GM10266 (cell line): ENCODE measurements around the gene CLEC5A.

Experiments
- DNase-seq: peaks from one replicate; pipeline ENCODE4 v3.0.0; 2012; ENCODE audit errors: extremely low spot score
- CTCF ChIP-seq: IDR thresholded peaks from 2 replicates; pipeline ENCODE4 v1.5.1; 2012; ENCODE audit warnings: mild to moderate bottlenecking, low read depth; ENCODE audit not compliant: control insufficient read depth, insufficient read depth; ENCODE audit errors: missing control alignments

Gene CLEC5A

GRCh38 chr7:141945356-141945755, 1.4 kb downstream of the CLEC5A start:
- no peak for DNase-seq
- no peak for TF ChIP-seq CTCF

DNA sequence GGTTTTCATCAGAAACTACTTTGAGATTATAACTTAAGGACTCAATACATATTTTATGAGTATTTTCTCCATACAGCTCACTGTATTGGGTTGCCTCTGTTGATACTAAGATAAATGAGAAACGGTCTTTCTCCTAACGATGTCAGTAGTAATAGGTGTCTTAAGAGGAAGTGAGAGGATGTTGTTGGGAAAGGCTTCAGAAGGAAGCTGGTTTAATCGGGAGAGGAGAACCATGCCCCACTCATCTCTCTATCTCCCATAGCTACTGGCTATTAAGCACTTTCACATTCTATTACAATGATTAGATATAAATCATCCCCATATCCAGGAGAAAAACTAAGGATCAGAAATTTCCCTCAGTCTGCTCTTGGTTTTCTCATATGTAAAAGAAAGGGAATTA, 2.0 kb downstream of the CLEC5A start:
- no peak for TF ChIP-seq CTCF
- no peak for DNase-seq

DNA sequence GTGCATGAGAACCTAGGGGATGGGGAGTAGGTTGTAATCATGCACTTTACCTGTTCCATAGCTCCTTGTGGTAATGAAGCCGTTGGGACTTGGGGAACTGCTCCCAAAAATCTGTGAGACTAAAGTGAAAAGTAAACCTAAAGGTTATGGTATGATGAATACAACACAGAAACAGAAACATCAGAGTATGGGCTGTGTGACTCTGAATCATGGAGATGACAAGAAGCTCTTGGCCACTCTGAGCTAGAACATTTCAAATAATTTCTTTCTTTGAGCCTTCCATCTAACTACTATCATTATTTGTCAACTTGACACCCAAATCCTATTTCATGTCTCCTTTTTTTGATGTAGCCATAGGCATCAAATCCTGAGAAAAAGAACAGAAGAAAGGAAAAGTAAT, 2.9 kb downstream of the CLEC5A start:
- no peak for TF ChIP-seq CTCF
- no peak for DNase-seq

- TF ChIP-seq CTCF: no peak
Observed at GRCh38 chr7:141941075-141941474, 5.7 kb downstream of the CLEC5A start.

DNA sequence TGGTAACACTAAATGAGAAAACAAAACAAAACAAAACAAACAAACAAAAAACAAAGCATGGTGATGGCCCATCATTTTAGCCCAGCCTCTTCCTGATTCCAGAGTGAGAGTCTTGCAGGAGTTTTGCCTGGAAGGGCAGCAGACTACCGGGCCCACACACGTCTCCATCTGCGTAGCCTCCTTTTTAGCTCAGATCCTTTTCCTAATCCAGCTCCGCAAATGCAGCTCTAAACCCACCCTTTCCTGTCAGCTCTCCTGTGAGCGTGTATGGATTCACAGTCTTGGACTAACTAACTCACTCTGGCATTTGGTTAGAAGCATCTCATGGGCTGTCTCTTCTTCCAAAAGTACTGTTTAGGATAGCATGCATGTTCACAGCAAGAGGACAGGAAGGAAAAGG, 16.6 kb downstream of the CLEC5A start:
- no peak for TF ChIP-seq CTCF
- no peak for DNase-seq

More at GRCh38 chr7:141941075-141941474, 5.7 kb downstream of the CLEC5A start:
- DNase-seq: no peak

DNA sequence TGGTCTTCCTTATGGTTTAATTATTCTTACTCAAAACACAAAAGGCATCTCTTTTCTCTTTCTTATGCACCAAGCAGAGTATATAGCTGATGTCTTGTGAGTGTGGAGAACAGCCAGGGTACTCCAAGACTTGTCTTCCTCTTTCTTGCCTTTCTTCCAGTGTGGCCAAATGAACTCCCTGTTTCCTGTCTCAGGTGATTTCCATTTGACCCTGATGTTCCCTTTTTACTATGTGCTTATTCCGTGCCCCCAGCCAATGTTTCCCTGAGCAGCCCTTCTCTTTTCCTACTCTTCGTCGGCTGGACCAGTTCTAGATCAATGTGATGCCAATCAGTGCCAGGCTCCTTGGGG, 18.0 kb downstream of the CLEC5A start:
- no peak for DNase-seq
- no peak for TF ChIP-seq CTCF

DNA sequence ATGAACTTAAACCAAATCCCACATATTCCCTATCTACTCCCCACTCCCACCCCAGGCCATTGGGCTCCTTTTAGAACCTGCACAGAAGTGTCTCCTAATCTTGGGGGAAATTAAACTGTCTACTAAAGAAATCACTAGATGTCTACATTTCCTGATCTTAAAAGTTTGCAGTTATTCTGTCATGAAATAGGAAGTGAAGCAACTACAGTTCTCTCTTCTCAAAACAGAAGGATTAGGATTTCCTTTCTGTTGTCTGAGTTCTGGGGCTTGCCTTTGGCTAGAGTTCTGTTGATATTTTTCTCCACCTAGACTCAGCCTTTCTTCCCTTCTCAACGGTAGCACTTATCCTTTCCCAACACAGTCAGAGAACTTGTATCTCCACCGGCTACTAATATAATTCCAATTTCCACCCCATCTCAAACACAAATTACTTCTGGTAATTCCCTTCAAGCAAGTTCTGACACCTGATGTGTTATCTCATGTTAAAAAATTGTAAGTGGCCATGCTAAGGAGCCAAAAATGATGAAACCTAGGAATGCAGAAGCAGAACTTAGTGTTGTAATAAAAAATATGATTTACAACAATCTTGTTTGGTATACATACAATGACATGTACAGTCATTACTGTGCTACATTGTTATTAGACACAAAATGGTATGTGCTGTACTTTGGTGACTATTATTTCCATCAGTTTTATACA, 18.5 kb downstream of the CLEC5A start:
- TF ChIP-seq CTCF: no peak
- no peak for DNase-seq
